IPS-NIHi7 (cell line): Measurements from ENCODE around the gene NIFK.
"Not testable (repeated sequence)": the region's sequence is repeated elsewhere in the genome, so short reads cannot be mapped to it uniquely, and the experiment has no call there.

Experiments used
- DNase-seq: peaks from one replicate; pipeline ENCODE4 v3.0.0; 2012; ENCODE audit warnings: mixed read lengths; ENCODE audit errors: extremely low spot score

The NIFK gene

DNA sequence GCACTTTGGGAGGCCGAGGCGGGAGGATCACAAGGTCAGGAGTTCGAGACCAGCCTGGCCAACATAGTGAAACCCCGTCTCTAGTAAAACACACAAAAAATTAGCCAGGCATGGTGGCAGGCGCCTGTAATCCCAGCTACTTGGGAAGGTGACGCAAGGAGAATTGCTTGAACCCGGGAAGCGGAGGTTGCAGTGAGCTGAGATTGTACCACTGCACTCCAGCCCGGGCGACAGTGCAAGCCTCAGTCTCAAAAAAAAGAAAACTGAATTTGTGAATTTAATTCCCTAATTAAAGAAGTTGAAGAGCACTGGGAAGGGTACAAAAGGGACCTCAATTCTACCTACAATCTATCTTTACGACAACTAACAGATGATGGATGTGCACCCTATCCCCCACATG lies 2.1 kb downstream of the NIFK start:
- not testable (repeated sequence) for DNase-seq

DNA sequence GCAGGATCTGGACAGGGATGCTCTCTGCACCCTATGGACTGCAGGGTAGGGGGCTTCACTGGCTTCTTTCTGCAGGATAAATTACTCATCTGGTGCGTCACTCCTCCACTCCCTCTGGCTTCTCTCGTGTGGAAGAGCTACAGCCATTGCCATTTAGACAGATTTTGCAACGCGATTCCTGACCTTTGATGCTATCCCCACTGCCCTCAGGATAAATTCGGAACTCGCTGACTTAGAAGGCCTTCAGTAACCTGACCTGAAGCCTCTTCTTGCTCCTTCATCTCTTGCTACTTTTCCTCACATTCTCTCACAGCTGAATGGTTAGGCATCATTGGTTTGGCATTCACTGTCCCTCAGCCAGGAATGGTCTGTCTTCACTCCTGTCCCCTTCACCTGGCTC lies 5.3 kb downstream of the NIFK start:
- DNase-seq: no peak

DNA sequence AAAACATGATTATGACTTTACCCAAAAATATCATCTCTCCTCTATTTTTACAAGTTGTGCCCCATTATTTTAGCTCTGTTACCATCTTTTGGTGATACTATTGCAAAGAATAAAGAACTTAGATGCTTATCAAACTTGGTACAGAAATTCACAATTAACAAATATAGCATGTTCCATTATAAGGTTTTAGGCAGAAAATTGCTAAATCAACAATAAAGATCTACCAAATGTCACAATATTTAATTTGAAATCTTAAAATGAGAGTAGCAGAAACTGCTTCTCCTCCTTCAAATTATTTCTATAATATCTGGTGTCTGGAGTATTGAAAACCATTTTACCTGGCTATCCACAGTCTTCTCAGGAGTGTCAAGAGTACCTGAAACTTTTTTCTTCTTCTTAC lies 8.7 kb downstream of the NIFK start:
- DNase-seq: no peak

DNA sequence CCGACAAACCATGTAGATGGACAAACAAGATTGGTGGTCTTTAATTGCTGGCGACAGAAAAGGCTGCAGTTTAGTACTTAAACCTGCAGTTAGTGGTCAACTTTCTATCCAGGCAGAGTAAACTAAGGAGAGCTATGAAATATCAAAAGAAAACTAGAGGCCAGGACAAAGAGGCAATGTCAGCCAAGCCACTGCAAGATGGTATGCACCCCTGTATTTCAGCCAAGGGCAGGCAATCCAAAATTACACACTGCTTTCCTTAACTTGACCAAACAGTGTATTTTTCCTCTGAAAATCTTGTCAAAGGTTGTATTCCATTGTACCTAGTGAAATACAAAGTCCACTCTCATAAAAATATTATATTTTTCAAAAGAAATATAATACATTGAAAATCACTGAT lies 9.3 kb downstream of the NIFK start:
- no peak for DNase-seq

DNA sequence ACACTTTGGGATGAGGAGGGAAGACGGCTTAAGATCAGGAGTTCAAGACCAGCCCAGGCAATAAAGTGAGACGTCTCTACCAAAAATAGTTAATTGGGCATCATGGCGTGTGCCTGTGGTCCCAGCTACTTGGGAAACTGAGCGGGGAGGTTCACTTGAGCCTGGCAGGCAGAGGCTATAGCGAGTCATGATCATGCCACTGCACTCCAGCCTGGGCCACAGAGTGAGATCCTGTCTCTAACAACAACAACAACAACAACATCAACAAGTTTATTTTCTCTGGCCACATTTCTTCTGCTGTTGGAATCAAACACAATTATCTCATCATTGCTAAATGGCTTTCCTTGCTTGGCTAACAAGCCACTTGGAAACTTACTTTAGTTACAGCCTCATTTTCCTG lies 13.4 kb downstream of the NIFK start:
- DNase-seq: no peak

DNA sequence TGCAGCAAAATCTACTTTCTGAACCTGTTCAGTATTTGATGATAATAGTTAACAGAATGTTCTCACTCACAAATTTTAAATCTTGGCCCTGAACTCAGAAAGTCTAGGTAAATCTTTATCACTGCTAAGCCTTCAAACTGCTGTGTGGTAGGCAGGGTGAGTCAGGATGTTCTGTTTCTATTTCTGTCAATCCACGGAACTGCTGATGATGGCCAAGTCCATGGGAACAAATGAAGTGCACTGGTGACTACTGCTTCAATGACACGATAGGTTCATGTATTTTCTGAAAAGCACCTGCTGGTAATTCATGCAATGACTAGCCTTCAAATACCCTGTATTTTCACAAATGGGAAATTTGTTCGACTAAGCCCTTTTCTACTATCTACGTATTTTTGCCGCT lies 14.2 kb downstream of the NIFK start:
- DNase-seq: no peak

DNA sequence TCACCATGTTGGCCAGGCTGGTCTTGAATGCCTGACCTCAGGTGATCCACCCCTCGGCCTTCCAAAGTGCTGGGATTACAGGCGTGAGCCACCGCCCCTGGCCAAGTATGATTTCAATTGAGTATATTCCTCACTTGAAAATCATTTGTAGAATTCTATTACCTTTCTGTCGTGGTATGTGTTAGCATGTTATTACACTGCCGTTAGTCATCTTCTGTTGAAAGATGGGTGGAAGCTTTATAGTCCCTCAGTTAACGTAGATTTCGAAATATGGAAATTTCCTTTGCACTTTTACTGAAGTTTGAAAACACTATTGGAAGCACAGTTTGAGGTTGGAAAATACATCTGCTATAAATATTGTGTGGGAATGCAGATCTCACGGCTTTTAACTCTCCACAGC lies 14.7 kb downstream of the NIFK start:
- DNase-seq: no peak

DNA sequence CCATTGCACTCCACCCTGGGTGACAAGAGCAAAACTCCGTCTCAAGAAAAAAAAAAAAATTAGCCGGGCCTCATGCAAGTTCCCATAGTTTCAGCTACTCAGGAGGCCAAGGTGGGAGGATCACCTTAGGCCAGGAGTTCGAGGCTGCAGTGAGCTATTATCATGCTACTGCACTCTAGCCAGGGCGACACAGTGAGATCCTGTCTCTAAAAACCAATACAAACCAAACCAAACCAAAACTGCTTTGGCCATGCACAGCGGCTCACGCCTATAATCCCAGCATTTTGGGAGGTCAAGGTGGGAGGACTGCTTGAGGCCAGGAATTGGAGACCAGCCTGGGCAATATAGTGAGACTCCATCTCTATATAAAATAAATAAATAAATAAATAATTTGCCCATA lies 19.1 kb downstream of the NIFK start:
- DNase-seq: no peak

DNA sequence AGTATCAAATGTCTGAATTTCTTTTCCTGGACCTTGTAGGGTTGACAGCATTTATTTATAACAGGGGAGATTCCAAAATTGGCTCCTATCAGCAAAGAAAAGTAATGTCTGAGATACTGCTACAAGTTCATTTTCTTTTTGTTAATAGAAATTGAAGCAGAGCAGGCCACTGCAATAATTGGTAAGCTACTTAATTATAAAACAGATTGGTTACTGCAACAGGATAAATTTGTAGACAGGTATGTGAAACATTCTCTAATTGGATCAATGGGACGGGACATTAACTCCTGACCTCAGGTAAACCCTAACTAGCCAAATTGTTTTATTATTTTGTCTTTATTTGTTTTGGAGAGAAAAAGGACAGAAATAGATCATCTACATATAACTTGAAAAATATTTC lies 20.5 kb downstream of the NIFK start:
- no peak for DNase-seq

DNA sequence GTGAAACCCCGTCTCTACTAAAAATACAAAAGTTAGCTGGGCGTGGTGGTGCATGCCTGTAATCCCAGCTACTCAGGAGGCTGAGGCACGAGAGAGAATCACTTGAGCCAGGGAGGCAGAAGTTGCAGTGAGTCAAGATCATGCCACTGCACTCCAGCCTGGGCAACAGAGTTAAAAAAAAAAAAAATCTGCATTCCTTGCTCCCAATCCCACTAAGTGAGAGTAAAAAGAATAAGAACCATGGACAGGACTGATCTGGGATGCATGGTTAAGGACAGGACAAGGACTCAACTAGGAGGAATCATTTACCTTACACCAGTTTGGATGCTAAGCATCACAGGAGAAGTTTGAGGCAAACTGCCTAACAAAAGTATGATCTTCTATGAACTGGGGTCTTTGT lies 25.2 kb downstream of the NIFK start:
- not testable (repeated sequence) for DNase-seq

DNA sequence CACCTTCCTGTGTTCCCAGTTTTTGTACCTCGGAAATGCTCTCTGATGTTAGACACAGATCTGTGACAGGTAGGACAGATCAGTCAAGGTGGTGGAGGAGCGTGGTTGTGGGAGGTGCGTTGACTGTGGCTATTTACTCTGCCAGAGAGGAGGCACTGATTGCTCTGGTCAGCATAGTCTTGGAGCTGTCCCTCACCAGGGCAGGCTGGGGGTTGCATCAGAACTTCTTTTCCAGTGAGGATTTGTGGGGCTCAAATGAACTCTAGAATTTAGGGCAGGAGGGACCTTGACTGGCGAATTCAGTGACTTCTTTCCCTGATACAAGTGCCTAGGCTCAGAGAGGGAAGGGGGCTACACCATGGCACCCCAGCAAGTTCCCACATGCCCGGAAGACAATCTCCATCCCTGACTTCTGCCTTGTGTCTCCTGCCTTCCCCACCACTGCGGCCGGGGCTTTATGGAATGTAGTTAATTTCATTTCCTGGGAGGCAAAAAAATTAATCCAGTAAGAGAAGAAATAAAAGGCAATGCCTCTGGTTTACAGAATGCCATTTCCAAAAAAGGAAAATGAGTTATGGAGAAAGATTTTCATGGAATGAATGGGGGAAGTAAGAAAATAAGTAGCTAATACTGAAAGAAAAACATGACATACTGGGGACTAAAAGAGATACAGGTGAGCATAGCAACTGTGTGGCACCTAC lies 26.1 kb downstream of the NIFK start:
- no peak for DNase-seq

DNA sequence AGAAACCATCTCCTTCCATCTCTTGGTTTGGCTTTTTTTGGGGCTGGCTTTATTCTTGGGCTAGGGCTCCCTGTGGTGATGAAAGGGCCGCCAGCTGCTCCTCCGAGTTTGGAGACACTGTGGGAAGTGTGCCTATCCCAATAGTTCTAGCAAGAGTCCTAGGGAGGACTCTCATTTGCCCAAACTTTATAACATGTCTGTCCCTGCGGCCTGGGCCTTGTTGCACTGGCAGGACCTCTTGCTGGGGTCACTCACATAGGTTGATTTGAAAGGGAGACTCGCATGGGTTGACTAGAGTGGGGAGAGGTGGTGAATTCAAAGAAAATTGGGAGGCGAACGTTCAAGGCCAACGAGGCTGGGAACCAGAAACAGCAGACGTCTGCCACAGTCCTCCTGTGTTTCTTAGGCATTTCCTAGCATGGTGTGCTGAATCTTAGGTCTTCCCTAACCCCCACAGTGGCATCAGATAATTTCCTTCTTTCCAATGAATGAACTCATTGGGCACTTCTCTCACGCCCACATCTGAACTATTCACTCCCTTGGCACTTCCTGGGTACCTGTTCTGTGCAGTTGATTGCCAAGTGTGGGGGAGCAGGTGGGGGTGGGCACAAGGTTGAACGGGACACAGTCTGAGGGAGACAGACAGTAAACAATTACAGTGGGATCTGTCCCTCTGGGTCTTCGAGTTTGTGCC lies 26.8 kb downstream of the NIFK start:
- DNase-seq: no peak

DNA sequence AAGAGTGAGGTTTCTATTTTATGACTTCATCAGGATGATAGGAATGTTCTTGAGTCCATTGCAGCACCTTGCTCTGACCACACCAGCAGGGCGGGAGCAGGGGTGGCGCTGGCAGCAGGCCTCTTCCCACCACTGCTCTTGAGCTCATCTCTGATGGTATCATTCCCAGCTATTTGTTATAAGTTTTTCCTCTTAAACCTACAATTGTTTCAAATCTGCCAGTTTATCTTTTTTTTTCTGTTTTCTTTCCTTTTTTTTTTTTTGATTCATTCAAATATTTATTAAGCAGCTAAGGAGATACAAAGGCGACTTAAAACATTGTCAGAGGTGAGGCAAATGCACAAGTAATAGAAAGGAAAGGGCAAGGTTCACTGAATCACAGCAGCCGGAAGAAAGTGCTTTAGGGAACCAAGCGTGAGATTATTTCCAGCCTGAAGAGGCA lies 28.7 kb downstream of the NIFK start:
- no peak for DNase-seq

DNA sequence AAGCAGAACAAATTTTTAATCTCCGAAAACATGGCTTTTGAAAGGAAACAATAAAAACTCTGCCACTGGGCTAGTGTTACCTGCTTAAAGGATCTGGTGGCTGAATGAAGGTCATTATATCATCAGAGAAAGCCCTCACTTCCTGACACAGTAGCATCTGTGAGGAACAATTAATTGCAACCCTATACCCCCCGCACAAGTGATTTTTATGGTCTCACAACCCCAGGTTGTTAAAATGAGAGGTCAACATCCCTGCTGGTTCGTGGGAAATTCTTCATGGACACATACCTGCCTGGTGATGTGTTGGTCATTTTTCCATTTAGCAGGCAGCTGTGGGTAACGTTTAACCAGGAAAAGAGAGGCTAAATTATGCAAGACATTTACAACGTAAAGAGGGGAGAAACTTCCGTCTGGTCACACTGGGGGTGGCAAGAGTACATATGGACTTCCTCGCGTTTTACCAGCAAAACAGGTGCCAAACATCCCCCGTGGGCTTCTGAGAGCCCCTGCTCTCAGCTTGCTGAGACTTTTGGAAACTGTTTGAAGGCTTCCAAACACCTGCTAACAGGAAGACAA lies 29.2 kb downstream of the NIFK start:
- DNase-seq: no peak

DNA sequence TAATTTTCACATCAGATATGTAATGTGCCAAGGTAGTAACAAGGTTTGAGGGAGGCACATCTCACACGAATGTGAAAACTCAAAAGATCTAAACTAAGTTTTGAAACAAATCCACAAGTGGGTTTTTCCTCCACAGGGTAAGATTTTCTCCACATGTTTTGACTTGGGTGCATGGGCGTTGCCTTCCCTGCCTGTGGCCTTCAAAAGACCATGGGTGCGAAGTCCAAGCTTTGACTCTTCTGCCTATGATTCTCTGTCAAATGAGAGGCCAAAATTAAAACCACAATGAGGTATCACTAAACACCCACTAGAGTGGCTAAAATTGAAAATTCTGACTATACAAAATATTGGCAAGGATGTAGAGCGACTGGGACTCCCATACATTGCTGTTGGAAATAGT lies 30.7 kb downstream of the NIFK start:
- no peak for DNase-seq

DNA sequence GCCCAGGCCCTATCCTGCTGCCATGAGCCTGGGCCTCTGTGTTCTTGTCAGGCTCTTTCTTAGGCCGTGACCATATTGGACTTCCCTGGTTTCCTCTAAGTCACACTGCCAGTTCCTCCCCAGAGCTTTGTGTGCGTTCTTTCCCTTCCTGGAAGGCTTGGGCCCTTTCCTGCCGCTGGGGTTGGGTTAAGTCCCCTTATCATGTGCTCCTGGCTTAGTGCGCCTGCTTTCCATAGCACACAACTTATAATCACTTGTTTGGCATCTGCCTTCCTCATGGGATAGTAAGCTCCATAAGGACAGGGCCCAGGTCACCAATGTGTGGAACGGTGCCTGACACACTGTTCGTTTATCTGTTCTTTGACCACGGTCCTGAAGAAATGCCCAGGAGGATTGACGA lies 31.3 kb downstream of the NIFK start:
- no peak for DNase-seq

DNA sequence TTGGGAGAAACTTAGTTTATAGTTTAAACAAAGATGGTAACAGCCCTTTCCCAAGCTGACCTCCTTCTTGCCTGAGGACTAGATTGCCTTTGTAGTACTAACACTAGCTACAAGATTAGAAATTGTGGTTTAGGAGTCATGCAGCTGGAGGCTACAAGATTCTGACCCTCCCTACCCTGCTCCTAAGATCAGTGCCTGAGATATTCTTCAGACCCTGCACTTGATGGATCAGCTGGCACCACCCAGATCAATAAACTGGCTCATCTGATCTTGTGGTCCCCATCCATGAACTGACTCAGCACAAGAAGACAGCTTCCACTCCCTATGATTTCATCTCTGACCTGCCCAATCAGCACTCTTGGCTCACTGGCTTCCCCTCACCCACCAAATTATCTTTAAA lies 34.9 kb downstream of the NIFK start:
- DNase-seq: not testable (repeated sequence)

DNA sequence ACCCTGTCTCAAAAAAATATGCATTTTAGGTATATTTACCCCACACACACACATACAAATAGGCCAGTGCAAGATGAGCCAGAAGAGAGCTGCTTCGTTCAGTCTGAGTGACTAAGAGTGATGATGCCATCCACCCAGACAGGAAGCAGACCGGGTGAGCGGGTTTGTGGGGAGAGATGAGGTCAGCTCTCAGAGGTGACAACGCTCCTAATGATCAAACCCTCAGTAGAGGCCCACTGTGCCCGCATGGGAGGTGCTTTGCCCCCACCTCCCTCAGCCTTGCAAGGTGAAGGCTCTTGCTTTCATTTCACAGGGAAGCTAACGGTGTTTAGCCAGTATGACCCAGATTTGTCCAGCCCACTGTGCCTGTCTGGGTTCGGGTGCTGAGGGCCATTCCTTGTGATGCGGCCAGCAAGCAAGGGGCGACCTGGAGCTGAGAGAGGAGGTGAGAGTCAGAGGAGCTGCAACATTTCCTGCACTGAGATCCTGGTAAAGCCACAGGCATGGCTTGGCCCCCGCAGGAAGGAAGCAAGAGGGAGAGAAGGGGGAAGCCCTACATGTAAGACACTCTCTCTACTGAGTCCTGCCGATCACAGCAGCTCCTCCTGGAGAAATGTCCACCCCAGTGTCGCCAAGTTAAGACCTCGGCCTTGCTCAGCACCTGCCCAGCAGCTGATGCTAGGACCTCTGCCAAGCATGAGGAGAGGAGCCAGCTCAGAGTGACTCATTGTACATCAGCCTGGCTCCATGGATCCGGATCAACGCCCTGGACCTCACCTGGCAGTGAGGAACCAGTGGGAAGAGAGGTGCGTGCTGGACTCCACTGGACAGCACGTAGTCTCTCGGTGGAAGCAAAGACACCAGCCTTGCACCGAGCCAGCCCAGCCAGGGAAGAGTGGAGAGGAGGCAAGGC lies 37.0 kb downstream of the NIFK start:
- no peak for DNase-seq

DNA sequence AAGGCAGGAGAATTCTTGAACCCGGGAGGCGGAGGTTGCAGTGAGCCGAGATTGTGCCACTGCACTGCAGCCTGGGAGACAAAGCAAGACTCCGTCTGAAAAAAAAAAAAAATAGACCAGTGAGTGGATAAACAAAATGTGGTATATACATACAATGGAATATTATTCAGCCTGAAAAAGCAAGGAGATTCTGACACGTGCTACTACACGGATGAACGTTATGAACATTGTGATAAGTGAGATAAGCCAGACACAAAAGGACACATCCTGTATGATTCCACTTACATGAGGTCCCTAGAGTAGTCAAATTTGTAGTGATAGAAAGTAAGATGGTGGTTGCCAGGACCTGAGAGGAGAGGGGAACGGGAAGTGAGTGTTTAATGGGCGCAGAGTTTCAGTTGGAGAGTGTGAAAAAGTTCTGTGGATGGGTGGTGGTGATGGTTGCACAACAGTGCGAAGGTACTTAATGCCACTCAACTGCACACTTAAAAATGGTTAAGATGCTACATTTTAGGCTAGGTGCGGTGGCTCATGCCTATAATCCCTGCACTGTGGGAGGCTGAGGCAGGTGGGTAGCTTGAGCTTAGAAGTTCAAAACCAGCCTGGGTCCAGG lies 38.3 kb downstream of the NIFK start:
- DNase-seq: no peak

DNA sequence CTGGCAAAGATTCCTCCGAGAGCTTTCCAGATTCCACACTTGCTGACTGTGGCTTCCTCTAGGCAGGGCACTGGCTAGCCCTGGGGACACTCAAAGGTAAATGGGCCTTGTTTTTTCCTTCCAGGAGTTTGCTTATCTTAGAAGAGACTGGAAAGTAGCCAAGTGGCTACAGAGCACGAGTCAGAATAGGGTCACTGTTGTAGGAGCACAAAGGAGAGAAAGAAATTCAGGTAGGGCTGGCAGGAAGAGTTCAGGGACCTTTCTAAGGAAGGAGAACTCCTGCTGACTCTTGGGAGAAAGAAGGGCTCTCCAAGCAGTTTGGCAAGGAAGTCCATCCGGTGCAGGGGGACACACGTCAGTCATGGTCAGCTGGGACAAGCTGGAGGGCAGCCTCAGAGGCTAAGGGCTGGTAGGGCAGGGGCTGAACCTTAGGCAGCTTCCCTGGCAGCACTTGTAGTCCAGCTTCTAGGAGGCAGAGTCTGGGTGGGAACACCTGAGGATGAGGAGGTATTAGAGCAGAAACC lies 39.5 kb downstream of the NIFK start:
- DNase-seq: no peak

DNA sequence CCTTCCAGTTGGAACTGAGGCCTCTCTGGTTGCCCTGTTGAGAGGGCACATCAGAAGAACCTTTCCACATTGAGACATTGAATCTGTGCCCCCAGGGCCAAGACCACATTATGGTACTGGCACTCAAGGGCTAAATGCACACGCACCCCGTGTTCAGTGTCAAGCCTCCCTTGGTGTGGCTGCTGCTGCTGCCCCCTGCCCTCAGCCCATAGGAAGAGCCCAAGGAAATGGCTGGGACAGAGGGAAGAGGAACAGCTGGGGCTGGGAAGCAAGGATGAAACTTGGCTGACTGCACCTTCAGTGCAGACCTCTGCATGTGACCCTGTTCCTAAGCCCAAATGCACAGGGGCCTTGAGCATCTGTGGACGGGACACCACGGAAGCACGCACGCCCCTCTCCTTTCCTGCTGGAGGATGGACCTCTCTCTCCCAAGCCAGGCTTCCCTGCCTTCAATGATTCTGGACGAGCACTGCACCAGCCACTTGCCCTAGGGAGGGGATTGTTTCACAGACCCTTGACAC lies 40.2 kb downstream of the NIFK start:
- DNase-seq: no peak

DNA sequence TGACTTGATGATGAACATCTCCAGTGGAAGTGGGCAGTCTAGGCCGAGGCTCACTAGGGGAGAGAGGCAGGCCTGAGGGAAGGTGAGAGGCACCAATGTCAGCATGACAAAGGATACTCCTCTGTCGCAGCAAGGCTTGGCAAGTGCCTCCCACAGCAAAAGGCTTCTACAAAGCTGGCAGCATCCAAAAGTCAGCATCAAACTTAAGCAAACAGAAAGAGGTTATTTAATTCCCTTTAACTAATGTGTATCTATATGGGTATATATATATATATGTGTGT lies 41.6 kb downstream of the NIFK start:
- no peak for DNase-seq
